ENCODE measurements around the gene ADRA2B. TPM values are rescaled to one million over a fixed set of nuclear protein-coding genes. Genes with fewer than 3 reads are reported as not detected.

ADRA2B gene
- total RNA-seq, 1 experiment from 2014 or later, result 2.7 TPM

- TF ChIP-seq CTCF (conservative IDR thresholded peaks at IDR 0.05), result no peak
- H2AFZ ChIP-seq (ENCODE audit: low read length), result no peak overlapping the region
Observed at GRCh38 chr2:96107708-96108065, 8.7 kb downstream of the ADRA2B start.

More at GRCh38 chr2:96107708-96108065, 8.7 kb downstream of the ADRA2B start:
- no peak overlapping the region for H4K91ac ChIP-seq (ENCODE audit: insufficient read length, low read depth, low read length)
- H2BK20ac ChIP-seq (ENCODE audit: low read depth, low read length, poor library complexity, severe bottlenecking), result no peak overlapping the region
- H4K8ac ChIP-seq (replicated peaks; ENCODE audit: insufficient read length, low read depth, low read length), result no peak overlapping the region
- H4K20me1 ChIP-seq (ENCODE audit: control insufficient read depth, insufficient read depth, insufficient read length), result no peaks in the 10 kb centered on the region
- no peak overlapping the region for H3K56ac ChIP-seq (ENCODE audit: insufficient read length, low read depth, low read length)
- no peak for DNase-seq
- H2BK15ac ChIP-seq (ENCODE audit: low read depth, low read length), result no peak overlapping the region
- 0 out of 7 replicates have a peak overlapping the region, but pooled peaks of 1 of the 3 experiments have one; percentile 82 for H3K27ac Mint-ChIP-seq
- H2BK12ac ChIP-seq (ENCODE audit: insufficient read length, low read depth, low read length), result no peak overlapping the region
- no peak overlapping the region for H3K27ac ChIP-seq (ENCODE audit: insufficient read length, low read depth, low read length)
- no peak overlapping the region for H3T11ph ChIP-seq (ENCODE audit: low read length)
- H3K9me3 ChIP-seq (ENCODE audit: control insufficient read depth, low read depth, low read length), result no peaks in the 10 kb centered on the region
- no peak overlapping the region for H3K4ac ChIP-seq (ENCODE audit: low read depth, low read length)
- no peak overlapping the region for H3K14ac ChIP-seq (ENCODE audit: insufficient read depth, low read length)
- no peak overlapping the region for H2BK5ac ChIP-seq (ENCODE audit: insufficient read length, low read length)
- no peak overlapping the region; a peak in 1 of 5 replicates for H3K4me3 Mint-ChIP-seq
- peaks cover 9 to 11% of the 10 kb centered on the region in 2 experiments for H3K9me3 Mint-ChIP-seq
- H3K79me1 ChIP-seq (ENCODE audit: insufficient read depth, low read depth, low read length, poor library complexity, severe bottlenecking), result no peaks in the 10 kb centered on the region
- H3K4me2 ChIP-seq (ENCODE audit: insufficient read depth, insufficient read length, low read length), result no peak overlapping the region
- no peaks in the 10 kb centered on the region for H3K79me2 ChIP-seq (ENCODE audit: insufficient read depth, low read length)
- peaks cover 5 to 8% (median 7%) of the 10 kb centered on the region in 3 experiments; a peak in 5 of 7 replicates for H3K36me3 Mint-ChIP-seq (ENCODE audit: insufficient read depth in 1 of 3, low read depth in 3 of 3)
- H2AK5ac ChIP-seq (ENCODE audit: insufficient read length, low read length), result no peak overlapping the region
- H2BK120ac ChIP-seq (ENCODE audit: low read depth, low read length, poor library complexity, severe bottlenecking), result no peak overlapping the region
- H3K4me1 ChIP-seq (ENCODE audit: insufficient read depth, low read length), result peaks cover 6% of the 10 kb centered on the region; the same call in 1 of the 2 replicates
- no peak overlapping the region for H3K9ac ChIP-seq (ENCODE audit: extremely low read depth, insufficient read length, low read length)
- WGBS (ENCODE audit: extremely low coverage, insufficient read length, low lambda C conversion rate), result no CpG with 5 or more reads among the region's 3 CpGs
- H3K18ac ChIP-seq (ENCODE audit: insufficient read length, low read depth, low read length), result no peak overlapping the region
- H3K27me3 Mint-ChIP-seq (ENCODE audit: low read depth), result peaks cover 6% of the 10 kb centered on the region
- peaks cover 26 to 35% of the 10 kb centered on the region in 2 experiments for H3K4me1 Mint-ChIP-seq
- no peaks in the 10 kb centered on the region for H3K23me2 ChIP-seq (ENCODE audit: insufficient read length, low read depth, low read length, poor library complexity, severe bottlenecking)
- H3K27me3 ChIP-seq (ENCODE audit: insufficient read depth, low read length), result no peaks in the 10 kb centered on the region
- no peak overlapping the region for H3K23ac ChIP-seq (ENCODE audit: insufficient read length, low read depth, low read length)
- no peak overlapping the region for H4K5ac ChIP-seq (ENCODE audit: insufficient read length, low read depth, low read length)

Data from H9 (cell line).